HG03064 (cell line): ENCODE data around the gene SUN5.

Experiments used
- ATAC-seq: cut with Tn5 transposase; IDR thresholded peaks from one replicate; pipeline ENCODE4 v1.9.1; 2021; ENCODE audit warnings: low read depth; ENCODE audit not compliant: unreplicated experiment

SUN5 gene

GRCh38 chr20:32997431-32997830 is 6.8 kb downstream of the SUN5 start:
- ATAC-seq: no peak

- ATAC-seq: no peak
Observed at GRCh38 chr20:32995802-32996201, 8.4 kb downstream of the SUN5 start.

DNA sequence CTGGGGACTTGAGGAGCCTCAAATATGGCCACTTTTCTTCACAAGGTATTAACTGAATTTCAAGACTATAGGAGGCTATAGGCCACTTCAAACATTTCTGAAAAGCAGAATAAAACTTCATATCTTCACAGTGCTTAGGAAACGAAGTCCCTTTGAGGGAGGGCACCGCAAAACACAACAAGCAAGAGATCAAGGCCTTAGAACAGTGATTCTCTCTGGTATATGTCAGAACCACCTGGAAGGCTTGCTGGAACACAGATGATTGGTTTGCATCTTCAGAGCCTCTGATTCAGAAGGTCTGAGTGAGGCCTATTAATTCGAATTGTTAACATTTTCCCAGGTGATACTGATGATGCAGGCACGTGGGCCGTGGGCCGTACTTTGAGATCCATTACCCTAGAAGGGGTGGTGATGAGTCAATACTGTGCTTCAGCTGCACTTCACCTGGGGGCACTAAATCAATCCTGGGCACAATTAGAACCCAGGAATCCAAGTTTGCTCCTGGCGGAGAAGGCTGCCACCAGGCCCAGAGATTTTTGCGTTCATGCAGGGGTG is 10.7 kb downstream of the SUN5 start:
- no peak for ATAC-seq

DNA sequence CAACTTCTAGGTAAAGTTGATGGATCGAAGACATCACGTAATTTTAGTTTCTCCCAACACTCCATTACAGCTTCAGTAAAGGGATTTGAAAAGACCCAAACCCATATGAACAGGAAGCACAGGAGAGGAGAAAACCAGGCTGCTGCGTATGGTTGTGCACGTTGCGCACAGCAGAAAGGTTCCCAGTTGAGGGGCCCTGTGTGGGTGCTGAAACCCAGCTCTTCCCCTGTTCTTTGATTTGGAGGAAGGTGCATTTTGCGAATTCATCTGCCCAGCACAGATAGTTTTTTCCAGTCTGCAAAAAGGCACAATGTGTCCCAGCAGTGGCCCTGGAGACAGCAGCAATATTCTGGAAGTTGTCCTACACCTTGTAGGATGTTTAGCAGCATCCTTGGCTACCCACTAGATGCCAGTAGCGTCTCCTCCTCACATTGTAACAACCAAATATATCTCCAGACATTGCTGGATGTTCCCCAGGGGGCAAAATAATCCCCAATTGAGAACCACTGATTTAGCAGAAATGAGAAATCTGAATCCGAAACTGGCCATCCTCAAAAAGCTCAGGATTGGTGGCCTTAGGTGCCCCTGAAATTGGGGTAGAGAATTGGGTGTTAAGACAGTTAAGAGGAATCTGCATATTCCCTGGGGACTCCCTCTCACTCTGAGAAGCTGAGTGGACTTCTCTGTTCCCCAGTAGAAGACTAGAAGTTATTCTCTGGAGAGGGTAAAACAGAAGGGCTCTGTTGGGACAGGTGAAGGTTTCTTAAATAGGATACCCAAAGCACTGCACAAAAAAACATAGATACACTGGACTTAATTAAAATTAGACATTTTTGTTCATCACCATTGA is 12.2 kb downstream of the SUN5 start:
- no peak for ATAC-seq

GRCh38 chr20:32991383-32991782 is 12.8 kb downstream of the SUN5 start:
- ATAC-seq: no peak

GRCh38 chr20:32990426-32990825 is 13.8 kb downstream of the SUN5 start:
- ATAC-seq: no peak

- ATAC-seq: no peak
Observed at GRCh38 chr20:32989507-32990283, 14.5 kb downstream of the SUN5 start.

DNA sequence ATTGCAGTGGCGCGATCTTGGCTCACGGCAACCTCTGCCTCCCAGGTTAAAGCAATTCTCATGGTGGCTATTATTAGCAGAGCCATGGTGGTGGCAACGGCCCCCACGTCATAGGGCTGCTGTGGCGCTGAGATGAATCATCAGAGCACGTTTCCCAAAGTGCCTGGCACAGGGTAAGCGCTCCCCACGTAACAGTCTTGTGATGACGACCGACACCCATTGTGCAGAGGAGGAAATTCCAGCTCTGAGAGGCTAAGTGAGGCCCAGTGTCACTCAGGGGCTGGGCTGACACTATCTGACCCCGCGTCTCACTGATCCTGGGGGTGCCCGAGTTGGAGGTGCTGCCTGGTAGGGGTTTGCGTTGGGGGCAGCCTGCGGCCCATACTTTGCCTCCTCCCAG is 16.2 kb downstream of the SUN5 start:
- ATAC-seq: no peak

GRCh38 chr20:32987044-32987825 is 17.0 kb downstream of the SUN5 start:
- ATAC-seq: no peak

DNA sequence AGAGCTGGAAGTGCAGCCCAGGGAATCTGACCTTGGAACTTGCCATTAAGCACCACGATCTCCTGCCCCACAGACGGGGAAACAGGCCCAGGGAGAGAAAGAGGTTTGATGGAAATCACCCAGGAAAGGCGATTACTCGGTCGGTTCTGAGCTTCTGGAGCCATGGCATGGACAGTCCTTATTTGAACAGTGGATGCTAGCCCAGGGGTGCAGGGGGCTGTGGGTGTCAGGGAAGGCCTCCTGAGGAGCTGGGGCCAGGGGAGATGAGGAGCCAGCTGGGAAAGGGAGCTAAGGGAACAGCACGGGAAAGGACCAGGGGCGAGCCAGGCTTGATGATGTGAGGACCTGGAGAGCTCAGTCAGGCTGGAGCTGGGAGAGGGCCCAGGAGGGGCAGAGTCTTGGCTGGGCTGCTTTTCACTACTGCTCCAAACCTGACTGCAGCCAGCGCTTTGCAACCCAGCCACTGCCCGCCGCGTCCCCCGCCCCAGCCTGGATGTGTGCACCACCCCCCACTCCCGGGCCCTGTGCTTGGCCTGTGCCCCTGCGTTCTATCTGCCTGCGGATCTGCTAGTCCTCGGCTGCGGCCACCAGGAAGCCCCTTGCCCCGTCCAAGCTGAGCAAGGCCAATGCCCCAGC is 17.8 kb downstream of the SUN5 start:
- ATAC-seq: no peak

DNA sequence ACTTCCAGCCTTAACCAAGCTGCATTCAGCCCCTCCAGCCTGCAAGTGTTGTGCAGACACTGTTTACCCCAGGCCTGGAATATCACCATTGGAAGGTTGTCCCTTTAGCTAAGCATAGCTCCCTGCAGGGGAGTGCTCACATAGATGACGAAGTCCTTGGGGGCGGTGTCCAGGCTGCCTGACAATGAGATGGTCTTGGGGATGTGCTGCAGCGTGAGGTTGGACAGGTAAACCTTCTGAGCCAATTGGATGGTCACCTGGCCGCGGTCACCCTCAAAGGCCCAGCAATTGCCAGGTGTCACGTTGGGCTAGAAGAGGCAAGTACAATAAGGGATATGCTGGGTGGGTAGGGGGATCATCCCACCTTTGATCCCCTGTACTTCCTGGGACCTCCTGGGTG is 18.6 kb downstream of the SUN5 start:
- no peak for ATAC-seq

DNA sequence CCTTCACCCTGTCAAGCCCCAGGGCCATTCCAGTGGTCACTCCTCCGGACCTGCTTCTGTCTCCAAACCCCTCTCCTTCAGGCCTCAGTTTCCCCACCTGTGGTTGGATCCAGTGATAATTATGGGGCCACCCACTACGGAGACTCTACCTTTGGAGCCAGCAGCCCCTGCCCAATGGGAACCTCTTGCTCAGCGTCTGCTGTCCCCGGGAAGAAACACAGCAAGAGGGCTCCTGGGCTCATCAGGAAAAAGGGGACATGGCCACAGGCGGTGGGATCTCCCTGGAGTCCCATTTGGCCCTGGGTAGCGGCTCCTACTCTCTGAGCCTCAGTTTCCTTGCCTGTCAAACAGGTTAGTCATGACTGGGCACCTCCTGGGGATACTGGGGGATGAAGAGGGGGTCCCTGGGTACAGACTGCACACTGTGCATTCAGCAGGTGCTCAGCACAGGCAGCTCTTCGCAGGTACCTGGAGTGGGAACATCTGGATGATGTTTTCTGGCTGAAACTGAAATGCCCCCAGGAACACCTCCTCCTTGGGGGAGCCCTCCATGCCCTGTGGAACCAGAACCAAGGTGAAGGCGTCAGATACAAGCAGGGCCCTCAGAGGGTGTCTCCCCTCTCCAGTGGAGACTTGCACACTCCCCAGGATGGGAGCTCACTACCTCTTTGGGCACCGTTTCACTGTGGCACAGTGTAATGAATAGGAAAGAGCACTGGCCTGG is 19.4 kb downstream of the SUN5 start:
- ATAC-seq: no peak

DNA sequence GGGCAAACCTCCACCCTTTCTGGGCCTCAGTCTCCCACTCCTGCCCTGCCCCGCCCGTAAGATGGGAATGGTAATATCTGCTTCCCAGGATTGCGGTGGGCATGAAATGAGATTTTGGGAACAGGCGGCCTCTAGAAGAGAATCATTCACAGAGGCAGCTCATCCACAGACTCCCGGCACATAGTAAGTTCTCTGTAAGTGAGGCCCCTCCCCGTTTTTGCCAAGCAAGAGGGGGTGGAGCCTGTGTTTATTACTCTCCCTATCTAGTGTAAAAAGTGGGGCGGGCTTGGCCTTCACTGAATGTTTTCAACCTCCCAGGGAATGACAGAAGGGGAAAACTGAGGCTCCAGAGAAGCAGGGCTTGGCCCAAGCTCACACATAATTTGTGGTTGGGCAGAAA is 20.0 kb downstream of the SUN5 start:
- ATAC-seq: no peak

- ATAC-seq: no peak
Observed at GRCh38 chr20:32983459-32984112, 20.6 kb downstream of the SUN5 start.

DNA sequence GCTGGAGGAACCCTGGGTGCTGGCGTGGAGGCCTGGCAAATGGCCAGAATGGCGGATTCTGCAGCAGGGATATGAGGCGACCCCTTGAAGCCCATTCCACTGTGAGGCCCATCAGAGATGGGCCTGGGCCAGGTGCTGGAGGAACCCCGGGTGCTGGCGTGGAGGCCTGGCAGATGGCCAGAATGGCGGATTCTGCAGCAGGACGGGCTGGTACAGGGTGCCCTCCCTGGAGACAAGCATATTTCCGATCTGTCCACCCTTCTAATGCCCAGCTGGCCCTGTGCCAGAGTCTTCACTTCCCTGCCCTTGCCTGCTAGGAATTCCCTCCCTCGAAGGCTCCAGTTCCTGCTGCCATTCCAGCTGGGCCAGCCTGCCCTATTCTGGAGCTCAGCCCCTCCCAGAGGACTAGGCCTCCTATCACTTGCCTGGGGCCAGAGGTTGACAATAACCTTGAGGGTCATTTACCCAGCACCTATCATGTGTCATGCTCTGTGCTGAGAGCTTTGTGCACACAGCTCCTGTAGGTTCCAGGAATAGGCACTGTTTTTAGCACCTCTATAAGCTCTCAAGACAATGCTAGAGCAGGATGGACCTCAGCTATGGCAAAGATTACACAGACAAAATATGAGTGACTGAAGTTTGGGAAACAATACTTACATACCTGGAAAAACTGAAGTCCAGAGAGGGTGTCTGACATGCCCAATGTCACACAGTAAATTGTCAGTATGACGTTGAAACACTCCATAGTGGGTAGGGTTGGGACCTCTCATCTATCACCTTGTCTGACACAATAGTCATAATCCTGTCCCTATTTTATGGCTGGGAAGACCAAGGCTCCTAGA is 21.4 kb downstream of the SUN5 start:
- ATAC-seq: no peak

- no peak for ATAC-seq
Observed at GRCh38 chr20:32980990-32981389, 23.2 kb downstream of the SUN5 start.

DNA sequence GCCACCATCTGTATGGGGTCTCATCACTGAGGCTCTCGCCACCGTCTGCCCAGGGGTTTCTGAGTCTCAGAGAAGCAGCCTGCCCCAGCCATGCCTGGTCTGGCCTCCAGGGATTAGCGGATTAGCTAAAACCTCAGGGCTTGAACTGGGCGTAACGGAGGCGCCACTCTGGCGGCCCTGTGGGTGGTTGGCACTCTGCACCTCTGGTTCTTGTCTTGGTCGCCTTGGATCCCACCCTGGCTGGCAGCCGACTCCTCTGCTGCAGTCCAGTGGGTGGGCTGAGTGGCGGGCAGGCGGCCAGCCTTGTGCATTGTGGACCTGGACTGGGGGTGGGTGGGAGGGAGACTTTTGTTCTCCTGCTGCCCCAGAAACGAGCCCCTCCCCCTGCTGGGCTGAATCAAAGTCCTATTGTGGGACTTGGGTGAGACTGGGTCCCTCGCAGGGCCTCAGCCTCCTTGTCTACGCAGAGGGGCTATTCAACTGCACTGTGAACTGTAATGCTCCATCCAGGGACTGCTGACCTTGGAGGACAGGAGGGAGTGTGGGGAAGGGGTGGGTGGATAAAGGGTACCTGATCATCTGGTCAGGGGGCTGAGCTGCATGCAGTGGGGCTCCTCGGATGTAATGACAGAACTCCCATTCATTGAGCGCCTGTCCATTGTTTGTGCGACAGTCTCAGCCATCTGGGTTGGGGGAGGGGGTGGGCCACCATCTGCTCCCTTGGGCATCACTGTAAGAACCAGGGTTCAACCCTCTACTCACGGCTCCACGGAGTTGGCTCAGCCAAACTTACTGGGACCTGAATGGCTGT is 23.9 kb downstream of the SUN5 start:
- no peak for ATAC-seq
